IPS-15b (cell line): ENCODE data around the gene RALGPS1.
A peak's percentile ranks its signal among the peaks of the same experiment; 100 is the strongest.

Experiments
- H3K27me3 ChIP-seq: one replicate; pipeline ENCODE4 v1.6.1; 2013; ENCODE audit warnings: low read length; ENCODE audit not compliant: control insufficient read depth, insufficient read depth
- H3K36me3 ChIP-seq: one replicate; pipeline ENCODE4 v1.6.1; 2013; ENCODE audit warnings: low read length; ENCODE audit not compliant: control insufficient read depth, insufficient read depth
- H3K4me1 ChIP-seq: one replicate; pipeline ENCODE4 v1.6.1; 2013; ENCODE audit warnings: mild to moderate bottlenecking, low read length; ENCODE audit not compliant: control insufficient read depth, insufficient read depth
- H3K4me3 ChIP-seq: one replicate; pipeline ENCODE4 v1.5.1; 2013; ENCODE audit warnings: low read depth, low read length
- H3K9ac ChIP-seq: one replicate; pipeline ENCODE4 v1.6.1; 2013; ENCODE audit warnings: low read depth, mild to moderate bottlenecking, low read length
- H3K9me3 ChIP-seq: one replicate; pipeline ENCODE4 v1.6.1; 2013; ENCODE audit warnings: mild to moderate bottlenecking, low read length; ENCODE audit not compliant: control insufficient read depth, insufficient read depth

RALGPS1 gene

GRCh38 chr9:127116088-127116726 lies 201.6 kb downstream of the RALGPS1 start:
- Histone ChIP-seq H3K36me3 (peaks cover 3% of the 10 kb centered on the region), H3K27me3 (no peaks in the 10 kb centered on the region), H3K9ac (no peak overlapping the region), H3K4me1 (peaks cover 20% of the 10 kb centered on the region), H3K9me3 (no peaks in the 10 kb centered on the region), H3K4me3 (no peak overlapping the region)

- Histone ChIP-seq H3K4me3 (no peak overlapping the region), H3K9me3 (no peaks in the 10 kb centered on the region), H3K27me3 (no peaks in the 10 kb centered on the region), H3K36me3 (peaks cover 3% of the 10 kb centered on the region), H3K9ac (no peak overlapping the region), H3K4me1 (peaks cover 17% of the 10 kb centered on the region)
These were observed 202.4 kb downstream of the RALGPS1 start for GRCh38 chr9:127116957-127117356.

- Histone ChIP-seq H3K27me3 (no peaks in the 10 kb centered on the region), H3K4me3 (no peak overlapping the region), H3K4me1 (peaks cover 13% of the 10 kb centered on the region), H3K9ac (no peak overlapping the region), H3K9me3 (no peaks in the 10 kb centered on the region), H3K36me3 (peaks cover 3% of the 10 kb centered on the region)
These were observed 203.2 kb downstream of the RALGPS1 start for GRCh38 chr9:127117801-127118200.

- H3K36me3 ChIP-seq, result peaks cover 3% of the 10 kb centered on the region
- H3K4me1 ChIP-seq, result peaks cover 13% of the 10 kb centered on the region
- H3K9ac ChIP-seq, result no peak overlapping the region
- H3K9me3 ChIP-seq, result no peaks in the 10 kb centered on the region
- no peak overlapping the region for H3K4me3 ChIP-seq
- H3K27me3 ChIP-seq, result no peaks in the 10 kb centered on the region
These were observed 204.2 kb downstream of the RALGPS1 start for GRCh38 chr9:127118597-127119319.

GRCh38 chr9:127119320-127119709 lies 204.7 kb downstream of the RALGPS1 start:
- peaks cover 3% of the 10 kb centered on the region for H3K36me3 ChIP-seq
- H3K9me3 ChIP-seq, result no peaks in the 10 kb centered on the region
- H3K4me3 ChIP-seq, result no peak overlapping the region
- H3K4me1 ChIP-seq, result peaks cover 13% of the 10 kb centered on the region
- no peaks in the 10 kb centered on the region for H3K27me3 ChIP-seq
- no peak overlapping the region for H3K9ac ChIP-seq

GRCh38 chr9:127121628-127122175 lies 207.1 kb downstream of the RALGPS1 start:
- H3K36me3 ChIP-seq, result no peaks in the 10 kb centered on the region
- no peaks in the 10 kb centered on the region for H3K27me3 ChIP-seq
- no peaks in the 10 kb centered on the region for H3K9me3 ChIP-seq
- H3K4me3 ChIP-seq, result peak overlapping the region; percentile 46
- peaks cover 12% of the 10 kb centered on the region for H3K4me1 ChIP-seq
- peak overlapping the region; percentile 54 for H3K9ac ChIP-seq

- no peaks in the 10 kb centered on the region for H3K9me3 ChIP-seq
- H3K9ac ChIP-seq, result peak within 1 kb of the TSS; percentile 54
- H3K4me1 ChIP-seq, result peaks cover 11% of the 10 kb centered on the region
- peak within 1 kb of the TSS; percentile 46 for H3K4me3 ChIP-seq
- H3K36me3 ChIP-seq, result no peaks in the 10 kb centered on the region
- no peaks in the 10 kb centered on the region for H3K27me3 ChIP-seq
These were observed 207.8 kb downstream of the RALGPS1 start, which contains the start of gene ANGPTL2 for GRCh38 chr9:127122176-127123063. TSS of gene ANGPTL2 (minus strand) at chr9:127122635. CDS start at chr9:127108731, 13,904 bp downstream.

- Histone ChIP-seq H3K27me3 (no peaks in the 10 kb centered on the region), H3K9ac (no peak overlapping the region), H3K9me3 (no peaks in the 10 kb centered on the region), H3K4me1 (peaks cover 11% of the 10 kb centered on the region), H3K4me3 (peak overlapping the region; percentile 20), H3K36me3 (no peaks in the 10 kb centered on the region)
These were observed 208.7 kb downstream of the RALGPS1 start for GRCh38 chr9:127123064-127123890.

- H3K9me3 ChIP-seq, result no peaks in the 10 kb centered on the region
- H3K36me3 ChIP-seq, result no peaks in the 10 kb centered on the region
- H3K4me1 ChIP-seq, result peaks cover 11% of the 10 kb centered on the region
- H3K27me3 ChIP-seq, result no peaks in the 10 kb centered on the region
- H3K9ac ChIP-seq, result no peak overlapping the region
- H3K4me3 ChIP-seq, result no peak overlapping the region
These were observed 209.5 kb downstream of the RALGPS1 start for GRCh38 chr9:127124111-127124531.

- Histone ChIP-seq H3K9ac (no peak overlapping the region), H3K9me3 (no peaks in the 10 kb centered on the region), H3K36me3 (no peaks in the 10 kb centered on the region), H3K4me1 (peaks cover 11% of the 10 kb centered on the region), H3K27me3 (no peaks in the 10 kb centered on the region), H3K4me3 (no peak overlapping the region)
These were observed 210.2 kb downstream of the RALGPS1 start for GRCh38 chr9:127124792-127125191.

- H3K9me3 ChIP-seq, result no peaks in the 10 kb centered on the region
- no peaks in the 10 kb centered on the region for H3K27me3 ChIP-seq
- H3K9ac ChIP-seq, result no peak overlapping the region
- no peaks in the 10 kb centered on the region for H3K36me3 ChIP-seq
- H3K4me3 ChIP-seq, result no peak overlapping the region
- H3K4me1 ChIP-seq, result peaks cover 10% of the 10 kb centered on the region
These were observed 212.4 kb downstream of the RALGPS1 start for GRCh38 chr9:127126971-127127370.
